Nephron (organoid): ENCODE measurements around the gene RNASE8.

Source experiments
- H3K27ac Mint-ChIP-seq, 3 experiments: 2 replicates each; pipeline ENCODE4 v1.8.0; 2020; ENCODE audit warnings: mixed read lengths in 3 of 3, mild to moderate bottlenecking in 2 of 3, moderate library complexity in 1 of 3
- H3K27me3 Mint-ChIP-seq: 2 replicates; pipeline ENCODE4 v1.8.0; 2021; ENCODE audit warnings: low read depth, mild to moderate bottlenecking, moderate library complexity, mixed read lengths
- H3K36me3 Mint-ChIP-seq: 2 replicates; pipeline ENCODE4 v1.8.0; 2020; ENCODE audit warnings: low read depth, mixed read lengths
- H3K4me1 Mint-ChIP-seq: 2 replicates; pipeline ENCODE4 v1.8.0; 2020; ENCODE audit warnings: mixed read lengths
- H3K4me3 Mint-ChIP-seq, 3 experiments: 2 replicates each; pipeline ENCODE4 v1.8.0; 2020; ENCODE audit warnings: mild to moderate bottlenecking in 3 of 3, mixed read lengths in 3 of 3, moderate library complexity in 2 of 3
- H3K9me3 Mint-ChIP-seq: 2 replicates; pipeline ENCODE4 v1.8.0; 2020; ENCODE audit warnings: mixed read lengths
- CTCF ChIP-seq, 3 experiments: fragments of 200-600 bp; sonication (generic); IDR thresholded peaks; one replicate each; pipeline ENCODE4 v1.5.0; 2021; ENCODE audit warnings: antibody characterized with exemption in 3 of 3; ENCODE audit not compliant: unreplicated experiment in 3 of 3

RNASE8 gene

GRCh38 chr14:21023174-21023573 is 34.4 kb upstream of the RNASE8 start:
- H3K4me3 Mint-ChIP-seq = peak overlapping the region; percentile 80 to 94 (median 93)
- peaks cover 33% of the 10 kb centered on the region for H3K36me3 Mint-ChIP-seq
- peaks cover 3% of the 10 kb centered on the region for H3K27me3 Mint-ChIP-seq
- no peaks in the 10 kb centered on the region for H3K9me3 Mint-ChIP-seq
- H3K4me1 Mint-ChIP-seq = peaks cover 38% of the 10 kb centered on the region
- peak overlapping the region; percentile 27 to 87 (median 56) for H3K27ac Mint-ChIP-seq
- no peak for TF ChIP-seq CTCF (IDR thresholded peaks at IDR 0.05; ENCODE audit: unreplicated experiment in 3 of 3)

GRCh38 chr14:21023817-21024584 is 33.6 kb upstream of the RNASE8 start:
- Mint-ChIP-seq H3K4me1 (peaks cover 38% of the 10 kb centered on the region), H3K9me3 (no peaks in the 10 kb centered on the region), H3K4me3 (peak overlapping the region; percentile 80 to 94 (median 93)), H3K27ac (peak overlapping the region; percentile 27 to 87 (median 56)), H3K36me3 (peaks cover 26% of the 10 kb centered on the region), H3K27me3 (peaks cover 2% of the 10 kb centered on the region)
- no peak for TF ChIP-seq CTCF (IDR thresholded peaks at IDR 0.05; ENCODE audit: unreplicated experiment in 3 of 3)

GRCh38 chr14:21024585-21025370 is 32.8 kb upstream of the RNASE8 start, which contains the start of gene NDRG2:
Gene NDRG2 (minus strand): TSS chr14:21025061. CDS start chr14:21023315, 1,746 bp downstream.
- Mint-ChIP-seq H3K36me3 (peaks cover 19% of the 10 kb centered on the region), H3K4me1 (peaks cover 38% of the 10 kb centered on the region), H3K27ac (peak within 1 kb of the TSS; percentile 81 to 89 (median 88)), H3K27me3 (no peaks in the 10 kb centered on the region), H3K4me3 (peak within 1 kb of the TSS; percentile 93 to 95 (median 94)), H3K9me3 (no peaks in the 10 kb centered on the region)
- no peak for TF ChIP-seq CTCF (IDR thresholded peaks at IDR 0.05; ENCODE audit: unreplicated experiment in 3 of 3)

GRCh38 chr14:21025371-21026273 is 32.0 kb upstream of the RNASE8 start:
- Mint-ChIP-seq H3K4me1 (peaks cover 38% of the 10 kb centered on the region), H3K27me3 (no peaks in the 10 kb centered on the region), H3K27ac (peak overlapping the region; percentile 81 to 89 (median 88)), H3K9me3 (no peaks in the 10 kb centered on the region), H3K36me3 (peaks cover 15% of the 10 kb centered on the region), H3K4me3 (peak overlapping the region; percentile 93 to 95 (median 94))
- TF ChIP-seq CTCF (IDR thresholded peaks at IDR 0.05; ENCODE audit: unreplicated experiment in 3 of 3) = no peak

- TF ChIP-seq CTCF (IDR thresholded peaks at IDR 0.05; ENCODE audit: unreplicated experiment in 3 of 3) = no peak
- Mint-ChIP-seq H3K9me3 (no peaks in the 10 kb centered on the region), H3K36me3 (peaks cover 7% of the 10 kb centered on the region), H3K27ac (peak overlapping the region; percentile 81 to 89 (median 88)), H3K4me3 (peak overlapping the region; percentile 93 to 95 (median 94)), H3K4me1 (peaks cover 39% of the 10 kb centered on the region), H3K27me3 (peaks cover under 1% of the 10 kb centered on the region)
These were observed 31.2 kb upstream of the RNASE8 start for GRCh38 chr14:21026274-21026987.
